Endometrial microvascular endothelial cells (primary cell): ENCODE measurements around the gene OBSCN. TPM values are rescaled to one million over a fixed set of nuclear protein-coding genes. Genes with fewer than 3 reads are reported as not detected.

ENCODE experiments used
- in situ Hi-C: cut with HindIII; loops from 2 replicates; pipeline ENCODE4 v1.10.0; 2017; ENCODE audit warnings: low sequenced_read_pairs, low pct_unique_long_range_greater_than_20kb; ENCODE audit errors: inconsistent ontology term
- total RNA-seq: library from RNA; depleted of rRNA; stranded (reverse); fragments of >200 nt; gene quantifications from one replicate; pipeline ENCODE4 v1.2.3, GENCODE V29; 2015; ENCODE audit errors: inconsistent ontology term

Gene OBSCN
- total RNA-seq, 1 donor from 2014 or later = 0.37 TPM

GRCh38 chr1:228354390-228355320 is 146.8 kb downstream of the OBSCN start:
- in situ Hi-C loops = no loop called here

- in situ Hi-C loops = no loop called here
Measured at GRCh38 chr1:228356897-228357680, 149.2 kb downstream of the OBSCN start.

- in situ Hi-C loops = no loop called here
Measured at GRCh38 chr1:228358039-228358763, 150.4 kb downstream of the OBSCN start.

- in situ Hi-C loops = no loop called here
Measured at GRCh38 chr1:228358764-228359612, 151.1 kb downstream of the OBSCN start.

GRCh38 chr1:228359613-228360532 is 152.0 kb downstream of the OBSCN start:
- in situ Hi-C loops = no loop called here

- in situ Hi-C loops = no loop called here
Measured at GRCh38 chr1:228360533-228361313, 152.9 kb downstream of the OBSCN start.

GRCh38 chr1:228361314-228362140 is 153.7 kb downstream of the OBSCN start:
- in situ Hi-C loops = no loop called here

GRCh38 chr1:228362141-228362883 is 154.5 kb downstream of the OBSCN start:
- in situ Hi-C loops = no loop called here

- in situ Hi-C loops = no loop called here
Measured at GRCh38 chr1:228362884-228363450, 155.1 kb downstream of the OBSCN start.

- in situ Hi-C loops = no loop called here
Measured at GRCh38 chr1:228363686-228364067, 155.8 kb downstream of the OBSCN start.

GRCh38 chr1:228364068-228364705 is 156.3 kb downstream of the OBSCN start:
- in situ Hi-C loops = no loop called here

GRCh38 chr1:228364706-228365213 is 156.9 kb downstream of the OBSCN start:
- in situ Hi-C loops = no loop called here

- in situ Hi-C loops = no loop called here
Measured at GRCh38 chr1:228365271-228366061, 157.6 kb downstream of the OBSCN start.
